ENCODE measurements around the gene MAL.

DNA sequence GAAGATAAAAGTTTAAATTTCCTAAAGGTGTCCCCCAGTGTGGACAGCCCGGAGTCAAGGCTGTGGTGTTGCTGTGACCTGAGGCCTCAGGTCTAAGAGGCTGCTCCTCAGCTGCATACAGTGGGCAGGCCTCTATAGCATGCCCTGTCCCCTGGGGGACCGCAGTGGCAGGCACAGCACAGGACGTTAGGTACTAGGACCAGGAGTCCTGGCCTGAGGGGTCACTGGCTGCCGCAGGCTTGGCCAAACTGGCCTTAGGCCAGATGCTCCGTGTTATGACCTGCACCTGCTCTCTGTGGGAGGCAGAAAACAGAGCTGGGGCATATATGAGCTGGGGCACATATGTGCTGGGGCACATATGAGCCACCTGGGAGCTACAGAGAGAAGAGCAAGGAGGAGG, 21.2 kb upstream of the MAL start:
- TF ChIP-seq TSHZ2 (CRISPR knock-in tag; IDR thresholded peaks at IDR 0.05), result no peak
- no peak for TF ChIP-seq ISL1 (CRISPR knock-in tag; IDR thresholded peaks at IDR 0.05)
- TF ChIP-seq, protein P1, sequence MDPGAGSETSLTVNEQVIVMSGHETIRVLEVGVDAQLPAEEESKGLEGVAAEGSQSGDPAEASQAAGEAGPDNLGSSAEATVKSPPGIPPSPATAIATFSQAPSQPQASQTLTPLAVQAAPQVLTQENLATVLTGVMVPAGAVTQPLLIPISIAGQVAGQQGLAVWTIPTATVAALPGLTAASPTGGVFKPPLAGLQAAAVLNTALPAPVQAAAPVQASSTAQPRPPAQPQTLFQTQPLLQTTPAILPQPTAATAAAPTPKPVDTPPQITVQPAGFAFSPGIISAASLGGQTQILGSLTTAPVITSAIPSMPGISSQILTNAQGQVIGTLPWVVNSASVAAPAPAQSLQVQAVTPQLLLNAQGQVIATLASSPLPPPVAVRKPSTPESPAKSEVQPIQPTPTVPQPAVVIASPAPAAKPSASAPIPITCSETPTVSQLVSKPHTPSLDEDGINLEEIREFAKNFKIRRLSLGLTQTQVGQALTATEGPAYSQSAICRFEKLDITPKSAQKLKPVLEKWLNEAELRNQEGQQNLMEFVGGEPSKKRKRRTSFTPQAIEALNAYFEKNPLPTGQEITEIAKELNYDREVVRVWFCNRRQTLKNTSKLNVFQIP (CRISPR knock-in tag; IDR thresholded peaks at IDR 0.05; ENCODE audit: borderline replicate concordance, low read depth), result no peak
- no peak for TF ChIP-seq OSR1 (CRISPR knock-in tag; IDR thresholded peaks at IDR 0.05)
- no peak for TF ChIP-seq ARNTL (CRISPR knock-in tag; IDR thresholded peaks at IDR 0.05; ENCODE audit: borderline replicate concordance, low read depth)
- TF ChIP-seq, protein P2, sequence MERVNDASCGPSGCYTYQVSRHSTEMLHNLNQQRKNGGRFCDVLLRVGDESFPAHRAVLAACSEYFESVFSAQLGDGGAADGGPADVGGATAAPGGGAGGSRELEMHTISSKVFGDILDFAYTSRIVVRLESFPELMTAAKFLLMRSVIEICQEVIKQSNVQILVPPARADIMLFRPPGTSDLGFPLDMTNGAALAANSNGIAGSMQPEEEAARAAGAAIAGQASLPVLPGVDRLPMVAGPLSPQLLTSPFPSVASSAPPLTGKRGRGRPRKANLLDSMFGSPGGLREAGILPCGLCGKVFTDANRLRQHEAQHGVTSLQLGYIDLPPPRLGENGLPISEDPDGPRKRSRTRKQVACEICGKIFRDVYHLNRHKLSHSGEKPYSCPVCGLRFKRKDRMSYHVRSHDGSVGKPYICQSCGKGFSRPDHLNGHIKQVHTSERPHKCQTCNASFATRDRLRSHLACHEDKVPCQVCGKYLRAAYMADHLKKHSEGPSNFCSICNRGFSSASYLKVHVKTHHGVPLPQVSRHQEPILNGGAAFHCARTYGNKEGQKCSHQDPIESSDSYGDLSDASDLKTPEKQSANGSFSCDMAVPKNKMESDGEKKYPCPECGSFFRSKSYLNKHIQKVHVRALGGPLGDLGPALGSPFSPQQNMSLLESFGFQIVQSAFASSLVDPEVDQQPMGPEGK (CRISPR knock-in tag; IDR thresholded peaks at IDR 0.05; ENCODE audit: borderline replicate concordance), result no peak
- TF ChIP-seq ZFP30 (CRISPR knock-in tag; IDR thresholded peaks at IDR 0.05), result no peak
- no peak for TF ChIP-seq ESRRG (CRISPR knock-in tag; IDR thresholded peaks at IDR 0.05)
- no peak for TF ChIP-seq RARB (CRISPR knock-in tag; IDR thresholded peaks at IDR 0.05)
- TF ChIP-seq, protein P3, sequence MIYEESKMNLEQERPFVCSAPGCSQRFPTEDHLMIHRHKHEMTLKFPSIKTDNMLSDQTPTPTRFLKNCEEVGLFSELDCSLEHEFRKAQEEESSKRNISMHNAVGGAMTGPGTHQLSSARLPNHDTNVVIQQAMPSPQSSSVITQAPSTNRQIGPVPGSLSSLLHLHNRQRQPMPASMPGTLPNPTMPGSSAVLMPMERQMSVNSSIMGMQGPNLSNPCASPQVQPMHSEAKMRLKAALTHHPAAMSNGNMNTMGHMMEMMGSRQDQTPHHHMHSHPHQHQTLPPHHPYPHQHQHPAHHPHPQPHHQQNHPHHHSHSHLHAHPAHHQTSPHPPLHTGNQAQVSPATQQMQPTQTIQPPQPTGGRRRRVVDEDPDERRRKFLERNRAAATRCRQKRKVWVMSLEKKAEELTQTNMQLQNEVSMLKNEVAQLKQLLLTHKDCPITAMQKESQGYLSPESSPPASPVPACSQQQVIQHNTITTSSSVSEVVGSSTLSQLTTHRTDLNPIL (CRISPR knock-in tag; IDR thresholded peaks at IDR 0.05; ENCODE audit: low read depth), result no peak
